HL-60 (cell line): ENCODE measurements around the gene LRBA.

ENCODE experiments used
- DNase-seq, 2 experiments: peaks; one replicate each; pipeline ENCODE4 v3.0.0-alpha.2; 2010 to 2020; ENCODE audit warnings: low read depth in 1 of 2, low spot score in 1 of 2
- H3K27ac ChIP-seq: fragments of 250-450 bp; sonication (Bioruptor Pico); replicated peaks from 2 replicates; pipeline ENCODE4 v1.5.1; 2020; ENCODE audit warnings: mild to moderate bottlenecking, moderate library complexity
- H3K27me3 ChIP-seq: fragments of 250-450 bp; sonication (Bioruptor Pico); 2 replicates; pipeline ENCODE4 v1.5.1; 2021; ENCODE audit warnings: mild to moderate bottlenecking, moderate library complexity; ENCODE audit not compliant: insufficient read depth, poor library complexity, severe bottlenecking
- H3K4me3 ChIP-seq: replicated peaks from 2 replicates; pipeline ENCODE4 v1.5.1; 2011; ENCODE audit warnings: mild to moderate bottlenecking, control low read depth, low read length; ENCODE audit not compliant: insufficient read depth
- CTCF ChIP-seq: IDR thresholded peaks from one replicate; pipeline ENCODE4 v1.5.1; 2011; ENCODE audit warnings: low read length, control low read depth, inconsistent platforms; ENCODE audit not compliant: insufficient read depth
- GABPA ChIP-seq: IDR thresholded peaks from 2 replicates; pipeline ENCODE4 v1.6.1; 2012; ENCODE audit warnings: low read depth
- POLR2AphosphoS5 ChIP-seq: IDR thresholded peaks from 2 replicates; pipeline ENCODE4 v1.6.1; 2012; ENCODE audit warnings: low read depth
- REST ChIP-seq: IDR thresholded peaks from 2 replicates; pipeline ENCODE4 v1.6.1; 2012; ENCODE audit warnings: low read depth; ENCODE audit not compliant: insufficient replicate concordance
- SPI1 ChIP-seq: IDR thresholded peaks from 2 replicates; pipeline ENCODE4 v1.6.1; 2012; ENCODE audit warnings: low read depth, mild to moderate bottlenecking, borderline replicate concordance

Gene LRBA

GRCh38 chr4:150723727-150724411 lies 291.2 kb downstream of the LRBA start:
- TF ChIP-seq CTCF (no peak), REST (no peak), SPI1 (no peak), POLR2AphosphoS5 (no peak)
- H3K27me3 ChIP-seq: no peaks in the 10 kb centered on the region
- H3K27ac ChIP-seq: no peak overlapping the region
- H3K4me3 ChIP-seq: no peak overlapping the region
- DNase-seq: no peak

- no peaks in the 10 kb centered on the region for H3K27me3 ChIP-seq
- TF ChIP-seq SPI1 (peak; percentile 48; the same call in 1 of the 2 replicates), REST (no peak)
- H3K4me3 ChIP-seq: no peak overlapping the region
- DNase-seq: peak in 1 of 2 experiments; percentile 44
- H3K27ac ChIP-seq: no peak overlapping the region
These were observed 292.1 kb downstream of the LRBA start for GRCh38 chr4:150722908-150723362.

GRCh38 chr4:150720973-150721518 lies 294.0 kb downstream of the LRBA start:
- no peak for TF ChIP-seq POLR2AphosphoS5
- no peak for TF ChIP-seq REST
- TF ChIP-seq GABPA: no peak
- TF ChIP-seq CTCF: no peak
- no peak for TF ChIP-seq SPI1
- no peak overlapping the region for H3K27ac ChIP-seq
- DNase-seq: no peak

More at GRCh38 chr4:150720973-150721518, 294.0 kb downstream of the LRBA start:
- H3K4me3 ChIP-seq: no peak overlapping the region
- no peaks in the 10 kb centered on the region for H3K27me3 ChIP-seq
